Measurements from ENCODE around the gene EYA4.

Gene EYA4

DNA sequence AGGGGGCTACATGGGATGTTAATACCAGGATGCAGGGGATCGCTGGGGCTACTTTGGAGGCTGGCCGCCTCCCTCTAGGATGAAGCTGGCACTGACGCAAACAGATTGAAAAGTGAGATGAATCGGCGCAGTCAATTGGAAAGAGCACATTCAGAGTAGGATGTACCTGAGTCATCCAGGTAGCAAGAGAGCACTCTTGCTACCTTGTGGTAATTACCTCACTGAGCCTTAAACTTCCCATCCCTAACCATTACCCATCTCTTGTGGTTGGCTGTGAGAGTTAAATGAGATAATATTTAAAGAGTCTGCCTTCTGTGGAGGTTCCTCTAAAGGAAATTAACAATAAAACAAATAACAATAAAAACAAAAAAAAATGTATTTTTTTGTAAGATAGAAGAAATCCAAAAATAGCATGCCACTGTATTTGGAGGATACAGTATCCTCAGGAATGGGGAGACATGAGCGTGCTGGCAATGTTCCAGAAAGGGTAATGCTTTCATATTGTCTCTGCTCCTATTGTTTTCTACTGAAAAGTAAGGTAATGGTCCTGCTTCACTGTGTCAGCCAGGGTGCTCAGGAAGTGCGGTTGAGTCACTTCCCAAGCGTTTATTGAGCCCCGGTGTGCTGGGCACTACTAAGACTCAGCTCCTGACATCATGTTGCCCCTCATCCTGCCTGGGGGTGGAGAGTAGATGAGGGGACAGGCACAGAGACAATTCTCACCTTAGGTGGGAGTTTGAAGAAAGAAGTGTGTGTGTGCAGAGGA, 301.1 kb downstream of the EYA4 start:
- no peak overlapping the region for H3K4me2 ChIP-seq (ENCODE audit: low read length)
- no peak overlapping the region for H2AK5ac ChIP-seq (ENCODE audit: low read length)
- no peak overlapping the region for H4K8ac ChIP-seq (ENCODE audit: low read depth, low read length)
- no peak overlapping the region for H2BK12ac ChIP-seq (ENCODE audit: low read length)
- H2BK120ac ChIP-seq (ENCODE audit: insufficient read depth, low read length, poor library complexity) = no peak overlapping the region
- no peaks in the 10 kb centered on the region for H3K36me3 ChIP-seq (ENCODE audit: control insufficient read depth in 1 of 2, insufficient read depth in 2 of 2, low read length in 2 of 2)
- no CpG with 5 or more reads among the region's 9 CpGs for WGBS (ENCODE audit: extremely low coverage, insufficient coverage, insufficient read length)
- H3K27ac ChIP-seq (ENCODE audit: low read depth, low read length) = no peak overlapping the region
- H3K23ac ChIP-seq (ENCODE audit: low read length) = no peak overlapping the region
- no peaks in the 10 kb centered on the region for H3K9me3 ChIP-seq (ENCODE audit: insufficient read depth, low read depth, low read length)
- H4K12ac ChIP-seq (ENCODE audit: low read depth, low read length) = no peak overlapping the region
- no peaks in the 10 kb centered on the region for H3K79me2 ChIP-seq (ENCODE audit: control insufficient read depth, insufficient read depth, low read length, poor library complexity)
- no peak for DNase-seq
- no peak overlapping the region for H2AFZ ChIP-seq (ENCODE audit: insufficient read depth, low read length, poor library complexity)
- H3K18ac ChIP-seq (ENCODE audit: low read length) = no peak overlapping the region
- peaks cover 3% of the 10 kb centered on the region for H3K27me3 ChIP-seq (ENCODE audit: insufficient read depth, low read length)
- no peak overlapping the region for H2BK5ac ChIP-seq (ENCODE audit: low read depth, low read length, poor library complexity)
- H3K79me1 ChIP-seq (ENCODE audit: low read length) = no peaks in the 10 kb centered on the region
- no peak overlapping the region for H3K14ac ChIP-seq (ENCODE audit: low read length)
- no peak overlapping the region for H4K91ac ChIP-seq (ENCODE audit: low read depth, low read length)
- H3K4me1 ChIP-seq (ENCODE audit: control insufficient read depth in 1 of 2, insufficient read depth in 2 of 2, low read length in 2 of 2) = no peaks in the 10 kb centered on the region
- H3K4me3 ChIP-seq (ENCODE audit: low read depth, low read length) = no peak overlapping the region
- no peak overlapping the region for H3K4ac ChIP-seq (ENCODE audit: low read depth, low read length)
- no peak overlapping the region for H3K9ac ChIP-seq (ENCODE audit: low read length)

DNA sequence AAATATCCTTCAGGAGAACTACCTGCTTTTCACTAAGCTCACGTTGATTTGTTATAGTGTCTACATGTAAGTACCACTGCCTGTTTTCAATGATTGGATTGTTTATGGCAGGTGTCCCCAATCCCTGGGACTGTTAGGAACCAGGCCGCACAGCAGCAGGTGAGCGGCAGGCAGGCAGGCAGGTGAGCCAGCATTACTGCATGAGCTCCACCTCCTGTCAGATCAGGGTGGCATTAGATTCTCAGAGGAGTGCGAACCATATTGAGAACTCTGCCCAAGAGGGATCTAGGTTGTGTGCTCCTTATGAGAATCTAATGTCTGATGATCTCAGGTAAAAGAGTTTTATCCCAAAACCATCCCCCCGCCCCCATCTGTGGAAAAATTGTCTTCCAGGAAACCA, 303.3 kb downstream of the EYA4 start:
- Histone ChIP-seq H3K4ac (ENCODE audit: low read depth, low read length) (no peak overlapping the region), H3K14ac (ENCODE audit: low read length) (no peak overlapping the region), H3K27me3 (ENCODE audit: insufficient read depth, low read length) (peaks cover 3% of the 10 kb centered on the region), H2AFZ (ENCODE audit: insufficient read depth, low read length, poor library complexity) (no peak overlapping the region), H3K36me3 (ENCODE audit: control insufficient read depth in 1 of 2, insufficient read depth in 2 of 2, low read length in 2 of 2) (no peaks in the 10 kb centered on the region), H3K9ac (ENCODE audit: low read length) (no peak overlapping the region), H2AK5ac (ENCODE audit: low read length) (no peak overlapping the region), H4K91ac (ENCODE audit: low read depth, low read length) (no peak overlapping the region), H3K79me2 (ENCODE audit: control insufficient read depth, insufficient read depth, low read length, poor library complexity) (no peaks in the 10 kb centered on the region), H3K18ac (ENCODE audit: low read length) (no peak overlapping the region), H3K27ac (ENCODE audit: low read depth, low read length) (no peak overlapping the region), H2BK12ac (ENCODE audit: low read length) (no peak overlapping the region), H3K79me1 (ENCODE audit: low read length) (no peaks in the 10 kb centered on the region), H3K4me2 (ENCODE audit: low read length) (no peak overlapping the region), H3K4me1 (ENCODE audit: control insufficient read depth in 1 of 2, insufficient read depth in 2 of 2, low read length in 2 of 2) (no peaks in the 10 kb centered on the region), H3K23ac (ENCODE audit: low read length) (no peak overlapping the region), H3K4me3 (ENCODE audit: low read depth, low read length) (no peak overlapping the region), H4K8ac (ENCODE audit: low read depth, low read length) (no peak overlapping the region), H4K12ac (ENCODE audit: low read depth, low read length) (no peak overlapping the region), H2BK5ac (ENCODE audit: low read depth, low read length, poor library complexity) (no peak overlapping the region), H3K9me3 (ENCODE audit: insufficient read depth, low read depth, low read length) (no peaks in the 10 kb centered on the region), H2BK120ac (ENCODE audit: insufficient read depth, low read length, poor library complexity) (no peak overlapping the region)
- no peak for DNase-seq
- no CpG with 5 or more reads among the region's 5 CpGs for WGBS (ENCODE audit: extremely low coverage, insufficient coverage, insufficient read length)

DNA sequence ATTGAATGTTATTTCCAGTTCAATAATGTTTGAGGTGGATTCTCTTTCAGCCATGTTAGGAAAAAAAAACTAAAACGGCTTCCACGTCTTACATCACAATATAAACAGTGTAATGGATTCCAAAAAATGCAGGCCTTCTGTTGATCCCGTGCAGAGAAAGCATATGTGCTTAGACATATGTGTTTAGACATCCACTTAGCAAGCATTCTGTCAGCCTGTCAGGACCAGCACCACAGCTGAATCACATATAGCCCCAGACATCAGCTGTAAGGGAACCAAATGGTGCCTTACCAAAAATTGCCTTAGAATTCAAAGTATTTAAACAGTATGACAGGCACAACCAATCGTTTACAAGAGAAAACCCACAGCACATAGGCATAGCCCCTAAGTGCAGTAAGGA, 304.9 kb downstream of the EYA4 start:
- no peak overlapping the region for H4K12ac ChIP-seq (ENCODE audit: low read depth, low read length)
- peaks cover 3% of the 10 kb centered on the region for H3K27me3 ChIP-seq (ENCODE audit: insufficient read depth, low read length)

DNA sequence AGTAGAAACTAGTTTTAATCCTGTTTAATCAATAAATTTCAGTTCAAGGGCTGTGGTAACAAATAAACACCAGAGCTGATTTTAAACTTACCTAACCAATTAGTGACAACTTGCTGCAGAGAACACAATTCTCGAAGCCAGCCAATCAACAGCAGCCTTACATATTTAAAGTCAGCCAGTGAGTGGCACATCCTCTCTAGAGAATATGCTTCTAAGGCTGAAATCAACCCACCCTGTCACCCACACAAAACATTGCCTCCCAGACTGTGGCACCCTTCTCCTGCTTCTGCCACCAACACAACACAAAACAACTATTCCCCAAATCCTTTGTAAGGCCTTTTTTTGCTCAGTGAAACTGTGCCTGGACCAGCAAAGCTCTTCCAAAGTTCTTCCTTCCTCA, 306.0 kb downstream of the EYA4 start:
- Histone ChIP-seq H4K8ac (ENCODE audit: low read depth, low read length) (no peak overlapping the region), H2BK12ac (ENCODE audit: low read length) (no peak overlapping the region), H2AFZ (ENCODE audit: insufficient read depth, low read length, poor library complexity) (no peak overlapping the region), H2AK5ac (ENCODE audit: low read length) (no peak overlapping the region), H3K14ac (ENCODE audit: low read length) (no peak overlapping the region), H3K27me3 (ENCODE audit: insufficient read depth, low read length) (no peaks in the 10 kb centered on the region), H3K27ac (ENCODE audit: low read depth, low read length) (no peak overlapping the region), H3K36me3 (ENCODE audit: control insufficient read depth in 1 of 2, insufficient read depth in 2 of 2, low read length in 2 of 2) (no peaks in the 10 kb centered on the region), H3K18ac (ENCODE audit: low read length) (no peak overlapping the region), H3K9ac (ENCODE audit: low read length) (no peak overlapping the region), H3K79me2 (ENCODE audit: control insufficient read depth, insufficient read depth, low read length, poor library complexity) (no peaks in the 10 kb centered on the region), H3K4me1 (ENCODE audit: control insufficient read depth in 1 of 2, insufficient read depth in 2 of 2, low read length in 2 of 2) (no peaks in the 10 kb centered on the region), H3K4me2 (ENCODE audit: low read length) (no peak overlapping the region), H3K4me3 (ENCODE audit: low read depth, low read length) (no peak overlapping the region), H4K12ac (ENCODE audit: low read depth, low read length) (no peak overlapping the region), H3K9me3 (ENCODE audit: insufficient read depth, low read depth, low read length) (no peaks in the 10 kb centered on the region), H3K23ac (ENCODE audit: low read length) (no peak overlapping the region), H3K79me1 (ENCODE audit: low read length) (no peaks in the 10 kb centered on the region), H2BK5ac (ENCODE audit: low read depth, low read length, poor library complexity) (no peak overlapping the region), H3K4ac (ENCODE audit: low read depth, low read length) (no peak overlapping the region), H4K91ac (ENCODE audit: low read depth, low read length) (no peak overlapping the region), H2BK120ac (ENCODE audit: insufficient read depth, low read length, poor library complexity) (no peak overlapping the region)
- whole genome bisulfite sequencing (ENCODE audit: extremely low coverage, insufficient coverage, insufficient read length) = no CpG with 5 or more reads among the region's 1 CpG
- no peak for DNase-seq

More for the DNA sequence above, 304.9 kb downstream of the EYA4 start:
- DNase-seq = no peak
- Histone ChIP-seq H3K4ac (ENCODE audit: low read depth, low read length) (no peak overlapping the region), H3K9ac (ENCODE audit: low read length) (no peak overlapping the region), H4K8ac (ENCODE audit: low read depth, low read length) (no peak overlapping the region), H4K91ac (ENCODE audit: low read depth, low read length) (no peak overlapping the region), H3K9me3 (ENCODE audit: insufficient read depth, low read depth, low read length) (no peaks in the 10 kb centered on the region), H2AK5ac (ENCODE audit: low read length) (no peak overlapping the region), H3K79me2 (ENCODE audit: control insufficient read depth, insufficient read depth, low read length, poor library complexity) (no peaks in the 10 kb centered on the region), H2AFZ (ENCODE audit: insufficient read depth, low read length, poor library complexity) (no peak overlapping the region), H2BK120ac (ENCODE audit: insufficient read depth, low read length, poor library complexity) (no peak overlapping the region), H3K79me1 (ENCODE audit: low read length) (no peaks in the 10 kb centered on the region), H3K4me1 (ENCODE audit: control insufficient read depth in 1 of 2, insufficient read depth in 2 of 2, low read length in 2 of 2) (no peaks in the 10 kb centered on the region), H3K4me2 (ENCODE audit: low read length) (no peak overlapping the region), H3K4me3 (ENCODE audit: low read depth, low read length) (no peak overlapping the region), H2BK5ac (ENCODE audit: low read depth, low read length, poor library complexity) (no peak overlapping the region), H2BK12ac (ENCODE audit: low read length) (no peak overlapping the region), H3K14ac (ENCODE audit: low read length) (no peak overlapping the region), H3K18ac (ENCODE audit: low read length) (no peak overlapping the region), H3K27ac (ENCODE audit: low read depth, low read length) (no peak overlapping the region), H3K23ac (ENCODE audit: low read length) (no peak overlapping the region), H3K36me3 (ENCODE audit: control insufficient read depth in 1 of 2, insufficient read depth in 2 of 2, low read length in 2 of 2) (no peaks in the 10 kb centered on the region)
- no CpG with 5 or more reads among the region's 4 CpGs for WGBS (ENCODE audit: extremely low coverage, insufficient coverage, insufficient read length)
